Measurements from ENCODE around the gene NFATC1.
A peak's percentile ranks its signal among the peaks of the same experiment; 100 is the strongest.

NFATC1 gene

DNA sequence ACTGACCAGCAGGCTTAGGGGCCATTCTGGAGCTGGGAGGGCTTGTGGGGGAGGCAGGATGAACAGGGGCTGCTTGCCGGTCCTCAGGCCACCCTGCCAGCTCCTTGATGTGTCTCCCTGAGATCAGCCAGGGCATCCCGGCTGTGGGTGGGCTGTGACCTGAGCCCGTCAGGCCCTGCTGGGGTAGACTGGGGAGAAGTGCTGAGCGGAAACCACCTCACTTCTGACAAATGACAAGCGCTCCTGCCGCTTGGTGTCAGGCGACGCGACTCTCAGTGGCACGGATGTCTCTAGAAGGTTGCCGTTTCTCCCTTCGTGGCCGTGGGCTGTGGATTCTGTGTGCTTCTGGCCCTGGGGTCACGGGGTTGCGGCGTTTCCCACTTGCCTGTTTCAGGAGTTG lies 45.7 kb downstream of the NFATC1 start:
- DNase-seq = no peak

- DNase-seq = no peak
These were observed 46.9 kb downstream of the NFATC1 start for GRCh38 chr18:79442508-79443221.

GRCh38 chr18:79445221-79445620 lies 49.5 kb downstream of the NFATC1 start:
- DNase-seq = no peak

DNA sequence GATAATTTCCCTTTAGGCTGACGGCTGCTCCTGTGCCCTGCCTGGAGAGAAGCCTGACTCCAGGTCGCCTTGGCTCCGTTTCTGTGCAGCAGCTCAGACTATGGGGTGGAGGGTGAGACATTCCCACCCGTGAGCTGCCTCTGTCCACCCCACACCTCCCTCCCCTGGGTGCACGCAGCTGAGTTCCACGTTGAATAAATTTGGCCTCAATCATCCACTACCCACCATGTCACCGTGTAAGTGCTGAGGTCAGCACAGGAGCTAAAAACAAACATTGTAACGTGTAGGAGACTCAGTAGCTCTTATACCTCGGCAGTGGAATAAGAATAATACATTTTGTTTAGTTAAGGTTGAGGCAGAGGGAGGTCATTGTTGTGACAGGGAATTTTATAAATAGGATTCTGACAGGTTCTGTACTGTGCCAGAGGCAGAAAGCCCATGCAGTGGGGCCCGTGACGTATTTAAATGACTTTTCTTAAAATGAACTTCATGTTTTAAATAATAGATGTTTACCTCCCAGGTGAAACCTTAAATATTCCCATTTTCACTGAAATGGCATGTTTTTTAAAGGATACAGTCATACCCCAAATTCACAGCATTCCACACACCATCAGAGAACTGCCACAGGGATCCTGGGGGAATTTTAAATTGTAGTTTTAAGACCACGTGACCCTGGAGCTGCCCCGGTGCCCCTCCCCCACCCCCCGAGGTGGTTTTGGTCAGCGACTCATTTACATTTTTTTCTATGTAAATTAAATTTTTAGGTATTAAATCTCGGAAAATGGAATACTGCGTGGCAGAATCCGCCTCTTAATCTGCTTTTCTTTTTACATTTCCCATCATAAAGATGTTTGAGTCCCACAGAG lies 50.2 kb downstream of the NFATC1 start:
- DNase-seq = no peak

GRCh38 chr18:79446931-79447330 lies 51.2 kb downstream of the NFATC1 start:
- DNase-seq = no peak

- DNase-seq = peak in 1 of 5 experiments; percentile 22
These were observed 52.1 kb downstream of the NFATC1 start for GRCh38 chr18:79447703-79448367.

GRCh38 chr18:79448621-79449020 lies 52.9 kb downstream of the NFATC1 start:
- no peak for DNase-seq

DNA sequence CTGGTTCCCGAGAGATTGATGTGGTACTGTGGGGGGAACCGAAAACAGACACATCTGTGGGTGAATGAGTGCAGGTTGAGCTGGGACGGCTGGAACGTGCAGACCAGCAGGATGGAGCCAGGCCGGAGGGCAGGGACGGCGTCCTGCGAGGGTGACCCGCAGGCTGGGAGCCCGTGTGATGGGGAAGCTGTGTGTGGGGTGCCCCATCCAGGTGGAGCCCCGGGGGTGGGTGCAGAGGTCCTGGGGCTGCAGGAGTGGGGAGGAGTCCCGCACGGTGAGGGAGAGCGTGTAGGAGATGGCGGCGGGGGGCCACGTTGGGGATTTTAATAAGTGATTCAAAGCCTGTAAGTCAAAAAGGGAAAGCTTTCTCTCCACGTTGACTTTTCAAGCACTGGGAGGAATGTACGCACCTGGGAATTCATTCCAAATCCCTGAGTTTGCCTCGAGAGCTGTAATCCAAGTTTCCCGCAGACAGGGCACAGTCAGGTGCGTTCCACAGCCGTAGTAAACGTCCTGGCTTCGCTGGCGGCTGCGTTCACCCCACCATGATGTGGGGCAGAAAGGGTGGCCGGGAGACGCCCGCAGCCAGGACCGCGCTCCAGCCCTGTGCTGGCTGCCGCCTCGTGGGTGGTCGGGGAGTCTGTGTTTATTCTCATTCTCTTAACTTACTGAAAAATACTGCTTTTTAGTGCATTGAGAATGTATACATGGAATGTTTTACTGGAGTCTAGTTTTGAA lies 54.0 kb downstream of the NFATC1 start:
- no peak for DNase-seq

GRCh38 chr18:79450289-79451080 lies 54.8 kb downstream of the NFATC1 start:
- no peak for DNase-seq

DNA sequence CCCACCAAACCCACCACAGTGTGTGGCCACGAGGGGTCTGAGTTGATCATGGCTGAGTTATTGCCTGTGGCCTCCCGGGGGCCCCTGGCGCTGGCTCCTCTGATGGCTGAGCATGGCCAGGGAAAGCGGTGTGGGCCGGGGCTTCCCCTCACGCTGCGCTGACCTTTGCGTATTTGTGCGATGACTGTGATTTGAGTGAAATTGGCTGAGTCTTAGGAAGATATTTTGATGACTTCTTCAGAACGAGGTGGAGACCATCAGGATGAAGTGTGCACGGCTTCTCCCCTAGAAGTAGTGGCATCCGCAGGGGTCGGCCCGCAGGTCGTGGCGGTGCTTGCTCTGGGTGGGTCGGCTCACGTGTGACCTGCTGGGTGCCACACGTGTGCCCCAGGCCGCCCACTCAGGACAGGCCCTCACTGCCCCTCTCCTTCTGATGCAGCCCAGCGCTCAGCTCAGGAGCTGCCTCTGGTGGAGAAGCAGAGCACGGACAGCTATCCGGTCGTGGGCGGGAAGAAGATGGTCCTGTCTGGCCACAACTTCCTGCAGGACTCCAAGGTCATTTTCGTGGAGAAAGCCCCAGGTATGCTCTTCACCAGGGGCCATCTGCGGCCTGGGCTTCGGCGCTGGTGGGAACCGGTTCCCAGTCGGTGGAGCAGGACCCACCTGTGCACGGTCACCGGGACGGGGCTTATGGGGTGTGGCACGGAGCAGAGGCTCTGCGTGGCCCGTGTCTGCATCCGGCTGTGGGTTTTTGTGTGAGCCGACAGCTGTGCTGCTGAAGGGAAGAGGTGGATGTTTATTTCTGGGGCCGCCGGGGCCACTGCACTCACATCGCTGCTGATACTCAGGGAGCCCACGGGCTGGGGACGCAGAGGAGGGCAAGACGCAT lies 55.8 kb downstream of the NFATC1 start:
- DNase-seq = no peak

DNA sequence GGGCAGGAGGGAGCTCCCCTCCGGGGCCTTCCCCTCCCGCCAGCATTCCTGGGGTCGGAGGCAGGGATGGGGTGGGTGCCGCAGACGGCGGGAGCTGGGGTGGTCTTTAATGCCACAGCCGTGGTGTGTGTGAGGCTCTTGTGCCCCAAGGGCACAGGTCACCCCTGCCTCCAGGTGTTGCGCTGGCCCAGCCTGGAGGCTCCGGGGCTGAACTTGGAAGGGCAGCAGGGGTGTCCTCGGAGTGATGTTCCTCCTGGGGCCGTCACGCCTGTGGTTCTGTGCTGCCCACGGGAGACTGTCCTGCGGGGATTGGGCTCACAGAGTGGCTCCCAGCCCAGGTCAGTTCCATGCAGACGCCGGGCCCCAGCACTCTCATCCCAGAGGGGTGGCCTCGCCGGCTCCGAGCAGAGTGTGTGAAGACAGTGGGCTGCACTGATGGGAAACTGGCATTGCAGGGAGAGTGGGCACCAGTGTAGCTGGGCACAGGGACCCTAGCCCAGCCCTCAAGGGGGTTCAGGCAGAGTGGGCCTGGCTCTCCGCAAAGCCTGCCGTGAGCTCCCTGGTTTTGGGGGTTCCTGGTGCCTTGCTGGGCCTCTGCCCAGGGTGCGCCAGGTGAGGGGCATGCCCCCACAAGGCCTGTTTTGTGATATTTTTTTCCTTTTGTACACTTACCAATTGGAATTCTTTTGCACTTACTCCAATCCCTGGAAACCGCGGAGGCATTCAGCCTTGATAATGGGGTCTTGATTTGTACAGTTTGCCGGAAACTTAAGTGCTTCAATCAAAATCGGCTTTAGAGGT lies 56.7 kb downstream of the NFATC1 start:
- DNase-seq = no peak

DNA sequence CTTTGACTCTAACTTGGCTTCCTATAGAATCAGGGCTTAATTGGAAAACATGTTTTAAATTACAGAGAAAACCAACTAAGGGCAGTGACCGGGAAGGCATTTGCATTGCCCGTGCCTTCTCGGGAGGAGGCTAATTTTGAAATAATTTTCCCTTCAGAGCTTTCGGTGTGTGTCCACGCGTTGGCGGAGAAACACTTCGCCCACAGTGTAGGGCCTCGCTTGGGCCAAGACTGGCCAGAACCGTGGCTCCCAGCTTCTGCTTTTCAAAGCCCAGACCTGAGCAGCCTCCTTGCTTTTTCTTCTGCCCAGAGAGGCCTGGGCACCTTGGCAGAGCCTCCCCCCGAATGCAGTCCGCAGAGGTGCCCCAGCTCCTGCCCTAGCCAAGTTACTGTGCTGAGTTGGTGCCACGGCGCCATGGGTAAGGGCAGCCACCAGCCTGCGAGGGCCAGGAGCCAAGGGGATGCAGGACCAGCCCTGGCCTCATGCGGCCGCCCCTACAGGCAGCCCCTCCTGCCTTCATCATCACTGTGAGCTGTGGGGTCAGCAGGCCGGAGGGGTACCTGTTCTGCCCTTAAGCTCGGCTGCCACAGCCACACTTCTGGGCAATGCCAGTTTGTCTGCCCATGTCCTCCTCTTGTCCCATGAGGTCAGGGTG lies 57.4 kb downstream of the NFATC1 start:
- DNase-seq = no peak

DNA sequence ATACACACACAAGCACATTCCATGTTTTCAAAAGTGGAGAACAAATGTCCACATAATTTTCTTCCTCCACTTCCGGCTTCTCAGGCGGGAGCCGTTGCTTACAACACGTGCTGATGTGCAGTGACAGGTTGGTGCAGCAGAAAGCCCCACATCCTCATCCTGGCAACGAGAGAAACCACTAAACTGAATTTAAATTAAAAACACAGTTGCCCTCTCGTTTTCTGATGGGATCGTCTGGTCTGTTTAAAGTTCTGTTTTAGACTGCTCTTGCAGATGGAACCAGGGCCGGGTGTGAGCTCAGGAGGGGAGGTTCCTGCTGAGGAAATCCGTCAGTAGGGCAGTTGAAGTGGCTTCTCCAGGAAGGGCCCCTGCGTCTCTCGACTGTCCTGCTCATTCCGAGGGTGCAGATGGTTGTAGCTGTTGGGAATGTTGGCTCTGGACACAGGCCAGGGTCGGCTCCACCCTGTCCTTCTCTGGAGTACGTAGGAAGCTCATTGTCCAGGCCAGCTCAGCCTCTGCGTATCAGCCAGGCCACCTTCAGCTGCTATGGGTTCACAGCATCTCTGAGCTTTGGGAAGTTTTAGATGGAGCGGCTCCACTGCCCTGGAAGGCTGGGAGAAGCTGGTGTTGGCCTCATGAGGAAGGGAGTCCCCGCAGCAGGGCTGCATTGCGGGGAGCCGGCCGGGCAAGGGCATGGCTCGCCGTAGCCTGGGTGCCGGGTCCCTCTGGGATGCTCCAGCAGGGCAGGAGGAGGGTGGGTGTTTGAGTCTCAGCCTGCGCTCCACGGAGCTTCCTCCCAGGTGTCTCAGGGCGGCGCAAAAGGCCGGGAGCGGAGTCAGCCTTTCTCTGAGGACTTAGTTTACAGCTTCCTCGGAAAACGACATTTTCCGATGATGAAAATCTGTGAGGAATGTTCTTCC lies 58.3 kb downstream of the NFATC1 start:
- no peak for DNase-seq

DNA sequence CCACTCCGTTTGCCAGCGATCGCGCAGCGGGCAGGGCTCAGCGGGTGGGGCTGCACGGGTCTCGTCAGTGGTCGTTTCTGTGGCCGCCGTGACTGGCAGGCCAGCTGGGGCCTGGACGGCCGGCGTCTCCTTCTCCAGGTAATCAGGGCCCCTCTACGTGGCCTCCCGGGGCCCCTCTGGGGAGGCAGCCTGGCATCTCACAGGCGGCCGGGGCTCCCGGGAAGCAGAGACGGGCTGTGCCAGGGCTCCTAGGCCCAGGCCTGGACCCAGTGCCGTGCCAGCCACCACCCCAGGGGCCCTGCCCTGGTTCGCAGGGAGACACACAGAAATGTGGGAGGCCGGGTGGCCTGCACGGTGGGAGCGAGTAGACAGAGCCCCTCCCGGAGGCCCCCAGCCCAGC lies 59.5 kb downstream of the NFATC1 start:
- DNase-seq = no peak

DNA sequence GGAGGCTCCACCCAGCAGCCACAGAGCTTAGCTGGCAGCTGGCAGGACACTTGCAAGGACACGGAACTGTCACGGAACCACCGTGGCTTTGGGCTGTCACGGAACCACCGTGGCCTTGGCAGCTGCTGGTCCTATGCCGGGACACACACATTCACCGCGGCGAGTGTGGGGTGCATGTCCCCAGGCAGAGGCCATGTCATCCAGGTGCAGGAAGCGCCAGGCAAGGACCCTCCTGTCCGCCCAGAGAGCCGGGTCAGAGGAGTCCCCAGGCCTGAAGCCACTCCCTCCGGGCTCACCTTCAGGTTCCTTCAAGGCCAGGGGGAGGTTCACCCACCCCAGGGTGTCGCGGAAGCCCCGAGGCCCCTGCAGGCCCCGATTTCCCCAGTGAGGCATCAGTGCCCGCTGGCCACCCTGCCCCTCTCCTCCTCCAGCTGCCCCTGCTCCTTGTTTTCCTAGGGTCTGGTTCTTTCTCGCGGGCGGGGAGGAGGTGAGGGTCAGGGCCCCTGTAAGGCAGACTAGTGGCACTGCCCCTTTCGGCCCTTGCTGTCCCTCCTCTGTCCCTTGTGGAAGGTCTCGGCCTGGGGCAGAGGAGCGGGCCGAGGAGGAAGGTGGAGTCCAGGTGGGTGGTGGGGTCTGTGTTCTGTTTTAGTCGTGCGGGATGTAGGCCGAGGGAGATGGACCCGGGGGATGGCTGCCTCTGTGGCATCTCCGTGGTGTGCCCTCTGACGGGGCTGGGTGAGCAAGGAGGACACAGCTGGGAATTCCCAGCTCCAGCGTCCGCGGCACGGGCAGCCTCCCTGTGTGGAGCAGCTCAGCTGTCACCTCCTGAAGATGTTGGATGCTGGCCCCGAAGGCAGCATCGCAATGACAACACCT lies 60.6 kb downstream of the NFATC1 start:
- DNase-seq = no peak

DNA sequence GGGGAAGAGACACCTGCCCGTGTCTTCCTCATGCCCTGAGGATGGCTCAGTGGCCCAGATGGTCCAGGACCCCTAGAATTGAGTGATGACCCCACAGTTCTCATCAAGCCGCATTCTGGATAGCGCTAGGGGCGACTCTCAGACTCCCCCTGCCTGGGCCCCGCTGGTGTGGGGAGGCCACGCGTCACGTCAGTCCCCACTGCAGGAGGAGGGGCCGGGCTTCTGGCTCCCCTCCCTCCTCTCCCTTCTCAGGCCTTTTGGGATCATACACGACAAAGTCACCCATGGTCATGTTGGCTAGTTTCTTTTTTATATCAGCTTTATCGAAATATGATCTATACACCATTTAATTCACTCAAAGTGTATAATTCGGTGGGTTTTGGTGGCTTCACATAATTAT lies 61.5 kb downstream of the NFATC1 start:
- DNase-seq = no peak

- no peak for DNase-seq
These were observed 61.9 kb downstream of the NFATC1 start for GRCh38 chr18:79457652-79458051.

All from T-helper 2 cell (primary cell).